ENCODE results near the gene NLGN2. TPM values are rescaled to one million over a fixed set of nuclear protein-coding genes. Genes with fewer than 3 reads are reported as not detected.
A peak's percentile ranks its signal among the peaks of the same experiment; 100 is the strongest.

NLGN2 gene
- total RNA-seq, 4 donors from 2014 or later = 12.0 to 30.2 (median 19.0) TPM

DNA sequence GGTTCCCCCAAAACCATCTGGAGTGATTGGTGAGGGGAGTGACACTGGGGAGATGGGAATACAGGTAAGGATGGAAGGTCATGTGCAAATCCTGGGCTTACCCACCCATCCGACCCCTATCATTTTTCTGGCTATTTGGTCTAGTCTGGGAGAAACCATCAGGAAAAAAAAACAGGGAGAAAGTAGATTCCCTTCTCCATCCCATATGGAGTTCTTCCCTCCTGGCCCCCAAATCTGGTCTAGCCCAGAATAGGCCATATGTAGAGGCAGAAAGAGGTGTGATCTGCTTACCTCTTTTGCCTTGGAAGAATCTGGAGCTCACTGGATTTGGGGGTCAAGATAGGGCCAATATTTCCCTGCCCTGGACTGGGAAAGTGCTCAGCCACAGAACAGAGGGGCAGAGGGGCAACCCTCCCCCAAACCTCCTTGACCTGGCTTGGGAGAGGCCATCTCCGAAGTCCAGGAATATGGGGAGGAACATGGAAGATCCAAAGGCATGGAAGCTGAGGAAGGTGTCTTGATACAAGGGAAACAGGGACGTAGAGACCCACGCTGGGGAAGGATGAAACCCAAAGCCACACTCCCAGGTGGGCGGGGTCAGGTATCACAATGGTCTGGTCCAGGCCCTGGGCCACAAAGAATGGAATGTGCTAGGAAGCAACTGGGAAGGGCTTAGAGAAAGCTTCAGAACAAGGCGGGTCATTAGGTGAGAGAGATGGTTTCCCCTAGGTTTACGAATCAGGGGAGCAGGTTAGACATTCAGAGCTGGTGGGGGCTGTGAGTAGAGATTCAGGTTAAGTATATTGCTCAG is 53.4 kb downstream of the NLGN2 start:
- no peaks in the 10 kb centered on the region for H3K9me3 ChIP-seq
- no peak for DNase-seq (ENCODE audit: extremely low spot score)
- H3K4me3 ChIP-seq = no peak overlapping the region
- 93% methylated on average over 7 of the region's 7 CpGs for WGBS
- H3K36me3 ChIP-seq = peaks cover 26 to 50% (median 44%) of the 10 kb centered on the region in 4 donors
- intact Hi-C loops (cut with DNase I) = no loop called here
- H3K27me3 ChIP-seq = no peaks in the 10 kb centered on the region
- H3K4me1 ChIP-seq = peaks cover 12 to 28% (median 20%) of the 10 kb centered on the region in 4 donors
- peak overlapping the region in 2 of 4 donors; percentile 26 to 40 for H3K27ac ChIP-seq (replicated peaks in 1 of 4)
- TF ChIP-seq, protein P1, sequence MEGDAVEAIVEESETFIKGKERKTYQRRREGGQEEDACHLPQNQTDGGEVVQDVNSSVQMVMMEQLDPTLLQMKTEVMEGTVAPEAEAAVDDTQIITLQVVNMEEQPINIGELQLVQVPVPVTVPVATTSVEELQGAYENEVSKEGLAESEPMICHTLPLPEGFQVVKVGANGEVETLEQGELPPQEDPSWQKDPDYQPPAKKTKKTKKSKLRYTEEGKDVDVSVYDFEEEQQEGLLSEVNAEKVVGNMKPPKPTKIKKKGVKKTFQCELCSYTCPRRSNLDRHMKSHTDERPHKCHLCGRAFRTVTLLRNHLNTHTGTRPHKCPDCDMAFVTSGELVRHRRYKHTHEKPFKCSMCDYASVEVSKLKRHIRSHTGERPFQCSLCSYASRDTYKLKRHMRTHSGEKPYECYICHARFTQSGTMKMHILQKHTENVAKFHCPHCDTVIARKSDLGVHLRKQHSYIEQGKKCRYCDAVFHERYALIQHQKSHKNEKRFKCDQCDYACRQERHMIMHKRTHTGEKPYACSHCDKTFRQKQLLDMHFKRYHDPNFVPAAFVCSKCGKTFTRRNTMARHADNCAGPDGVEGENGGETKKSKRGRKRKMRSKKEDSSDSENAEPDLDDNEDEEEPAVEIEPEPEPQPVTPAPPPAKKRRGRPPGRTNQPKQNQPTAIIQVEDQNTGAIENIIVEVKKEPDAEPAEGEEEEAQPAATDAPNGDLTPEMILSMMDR (IDR thresholded peaks at IDR 0.05) = no peak

DNA sequence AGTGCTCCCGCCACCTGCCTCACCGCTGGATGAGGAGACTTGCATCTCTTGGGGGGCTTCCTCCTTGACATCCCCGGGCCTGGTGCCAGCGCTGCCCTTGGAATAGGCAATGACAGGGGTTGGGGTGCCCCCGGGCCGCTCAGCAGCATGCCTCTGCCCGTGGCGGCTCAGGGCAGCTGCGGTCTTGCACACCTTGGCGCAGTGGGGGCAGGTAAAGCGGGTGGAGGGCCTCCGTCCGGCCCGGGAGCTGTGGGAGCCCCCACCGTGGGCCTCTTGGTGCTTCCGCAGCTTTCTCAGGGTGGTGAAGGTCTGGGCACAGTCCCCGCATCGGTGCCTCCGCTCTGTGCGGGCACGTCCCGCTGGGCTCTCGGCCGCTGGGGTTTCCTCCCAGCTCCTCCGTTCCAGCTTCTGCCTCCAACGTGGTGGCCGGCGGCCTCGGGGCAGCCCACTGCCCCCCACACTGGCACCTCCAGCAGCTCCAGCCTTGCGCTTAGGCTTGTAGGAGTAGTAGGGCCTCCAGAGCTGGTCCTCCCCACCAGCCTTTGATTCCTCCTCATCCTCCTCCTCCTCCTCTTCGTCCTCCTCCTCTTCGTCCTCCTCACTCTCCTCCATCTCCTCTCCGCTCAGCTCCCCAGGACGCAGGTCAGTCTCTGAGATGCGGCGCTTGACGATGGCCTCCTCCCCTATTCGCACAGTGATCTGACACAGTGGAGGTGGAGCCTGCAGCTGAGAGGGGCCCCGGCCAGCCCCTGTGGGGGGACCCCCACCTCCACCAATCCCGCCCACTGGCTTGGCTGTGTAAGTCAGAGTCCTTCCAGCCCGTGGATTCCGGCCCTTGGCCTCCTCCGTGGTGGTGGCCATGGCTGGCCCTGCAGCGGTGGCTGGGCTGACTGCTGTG is 55.1 kb downstream of the NLGN2 start:
- TF ChIP-seq POLR2AphosphoS5 (IDR thresholded peaks at IDR 0.05) (no peak), EP300 (IDR thresholded peaks at IDR 0.05) (no peak), POLR2A (IDR thresholded peaks at IDR 0.05; ENCODE audit: low read depth) (no peak)
- TF ChIP-seq, protein P1 (IDR thresholded peaks at IDR 0.05) = no peak
- H3K36me3 ChIP-seq = peaks cover 26 to 60% (median 52%) of the 10 kb centered on the region in 4 donors
- intact Hi-C loops (cut with DNase I) = no loop called here
- H3K27ac ChIP-seq (replicated peaks in 1 of 4) = no peak overlapping the region
- H3K27me3 ChIP-seq = no peaks in the 10 kb centered on the region
- H3K4me1 ChIP-seq = peaks cover 21 to 30% (median 25%) of the 10 kb centered on the region in 4 donors
- no peak for DNase-seq (ENCODE audit: extremely low spot score)
- WGBS = 89% methylated on average over 42 of the region's 44 CpGs
- H3K4me3 ChIP-seq = no peak overlapping the region
- no peaks in the 10 kb centered on the region for H3K9me3 ChIP-seq

DNA sequence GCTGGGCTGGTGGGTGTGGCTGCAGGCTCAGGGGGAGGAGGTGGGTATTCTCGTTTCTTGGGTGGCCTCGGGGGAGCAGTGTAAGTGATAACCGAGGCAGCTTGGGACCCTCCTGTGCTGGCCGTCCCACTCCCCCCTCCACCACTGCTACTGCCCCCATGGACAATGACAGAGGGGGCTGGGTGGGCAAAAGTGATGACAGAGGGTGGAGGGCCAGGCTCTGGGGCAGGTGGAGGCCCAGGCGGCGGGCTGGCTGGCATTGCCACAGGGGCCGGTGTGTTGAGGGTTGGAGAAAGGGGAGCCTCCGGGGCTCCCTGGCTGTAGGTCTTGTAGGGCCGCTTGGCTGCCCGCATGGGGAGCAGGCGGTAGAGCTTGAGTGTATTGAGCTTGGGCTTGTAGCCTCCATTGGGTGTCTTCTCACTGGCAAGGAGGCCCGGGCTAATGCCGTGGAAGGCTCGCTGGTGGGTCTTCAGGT is 55.8 kb downstream of the NLGN2 start:
- Histone ChIP-seq H3K4me1 (peaks cover 25 to 36% (median 32%) of the 10 kb centered on the region in 4 donors), H3K27ac (replicated peaks in 1 of 4) (no peak overlapping the region), H3K4me3 (no peak overlapping the region), H3K36me3 (peaks cover 26 to 67% (median 52%) of the 10 kb centered on the region in 4 donors), H3K27me3 (no peaks in the 10 kb centered on the region), H3K9me3 (no peaks in the 10 kb centered on the region)
- TF ChIP-seq EP300 (IDR thresholded peaks at IDR 0.05) = no peak
- TF ChIP-seq POLR2A (IDR thresholded peaks at IDR 0.05; ENCODE audit: low read depth) = no peak
- TF ChIP-seq, protein P1 (IDR thresholded peaks at IDR 0.05) = no peak
- TF ChIP-seq POLR2AphosphoS5 (IDR thresholded peaks at IDR 0.05) = no peak
- 72% methylated on average over 3 of the region's 14 CpGs for WGBS
- intact Hi-C loops (cut with DNase I) = no loop called here
- no peak for DNase-seq (ENCODE audit: extremely low spot score)

DNA sequence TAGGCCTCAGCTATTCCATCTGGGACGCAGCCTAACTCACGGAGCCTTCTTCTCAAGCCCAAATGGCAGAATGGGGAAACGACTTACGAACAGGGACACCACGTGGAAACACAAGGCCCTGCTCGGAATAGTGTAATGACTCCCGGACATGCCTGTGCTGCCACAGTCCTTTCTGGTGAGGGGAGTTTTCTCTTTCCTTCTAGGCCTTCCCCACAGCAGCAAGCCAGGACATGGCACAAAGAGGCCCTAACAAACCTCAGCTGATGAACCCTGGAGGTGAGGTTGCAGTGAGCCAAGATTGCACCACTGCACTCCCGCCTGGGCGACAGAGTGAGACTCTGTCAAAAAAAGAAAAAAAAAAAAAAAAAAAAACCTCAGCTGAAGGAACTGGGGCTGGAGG is 56.4 kb downstream of the NLGN2 start:
- Histone ChIP-seq H3K4me3 (no peak overlapping the region), H3K4me1 (peaks cover 27 to 43% (median 39%) of the 10 kb centered on the region in 4 donors), H3K27me3 (no peaks in the 10 kb centered on the region), H3K27ac (replicated peaks in 1 of 4) (no peak overlapping the region), H3K9me3 (no peaks in the 10 kb centered on the region), H3K36me3 (peaks cover 26 to 71% (median 52%) of the 10 kb centered on the region in 4 donors)
- intact Hi-C loops (cut with DNase I) = no loop called here
- WGBS = 84% methylated on average over 9 of the region's 9 CpGs
- DNase-seq (ENCODE audit: extremely low spot score) = no peak
- TF ChIP-seq POLR2A (IDR thresholded peaks at IDR 0.05; ENCODE audit: low read depth) = no peak
- TF ChIP-seq POLR2AphosphoS5 (IDR thresholded peaks at IDR 0.05) = no peak
- TF ChIP-seq, protein P1 (IDR thresholded peaks at IDR 0.05) = no peak
- no peak for TF ChIP-seq EP300 (IDR thresholded peaks at IDR 0.05)
